DMS79 treated with DMSO at 0.1 percent for 48 hours (cell line): Measurements from ENCODE around the gene SQSTM1.

Source experiments
- DNase-seq: peaks from one replicate; lab custom pipeline; 2025; lab: John Stamatoyannopoulos, UW

SQSTM1 gene

GRCh38 chr5:179874136-179874535, 53.4 kb downstream of the SQSTM1 start:
- DNase-seq: no peak

GRCh38 chr5:179874536-179875292, 54.0 kb downstream of the SQSTM1 start:
- no peak for DNase-seq

DNA sequence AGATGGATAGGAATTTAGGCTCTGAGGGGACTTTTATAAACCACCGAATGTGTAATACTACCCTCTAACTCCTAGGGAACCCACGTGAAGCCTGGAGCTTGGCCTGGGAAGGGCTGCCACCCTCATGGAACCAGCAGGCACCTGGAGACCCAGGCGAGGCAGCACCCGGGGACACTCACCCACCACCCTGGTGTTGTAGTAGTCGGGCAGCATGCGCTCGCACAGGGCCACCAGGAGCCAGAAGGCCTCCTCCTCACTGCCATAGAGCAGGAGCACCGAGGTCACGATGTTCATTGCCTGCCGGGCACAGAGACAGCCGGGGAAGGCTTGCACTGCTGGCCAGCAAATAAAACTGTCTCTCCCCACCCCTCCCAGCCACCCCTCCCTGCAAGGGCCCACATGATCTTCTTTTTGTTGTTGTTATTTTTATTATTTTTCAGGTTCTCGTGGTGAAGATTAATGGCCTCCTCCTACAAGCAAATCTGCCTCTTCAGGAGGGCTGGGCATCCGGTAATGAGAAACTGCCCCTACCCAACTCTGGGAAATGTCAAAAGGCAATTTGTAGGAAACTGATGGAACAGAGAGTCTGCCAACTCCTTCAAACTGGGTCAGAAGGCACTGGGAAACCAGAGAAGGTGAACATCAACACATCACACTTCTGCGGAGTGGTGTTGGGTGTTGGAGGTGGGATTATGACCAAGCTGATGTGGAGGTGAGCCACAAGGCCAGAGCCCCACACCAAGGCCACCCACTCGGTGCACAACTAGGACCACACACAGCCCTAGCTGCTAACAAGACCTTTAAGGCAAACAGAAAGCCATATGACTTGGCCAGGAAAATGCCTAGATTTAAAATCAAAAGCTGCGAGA, 55.3 kb downstream of the SQSTM1 start:
- no peak for DNase-seq

GRCh38 chr5:179876610-179876952, 55.9 kb downstream of the SQSTM1 start:
- DNase-seq: no peak

DNA sequence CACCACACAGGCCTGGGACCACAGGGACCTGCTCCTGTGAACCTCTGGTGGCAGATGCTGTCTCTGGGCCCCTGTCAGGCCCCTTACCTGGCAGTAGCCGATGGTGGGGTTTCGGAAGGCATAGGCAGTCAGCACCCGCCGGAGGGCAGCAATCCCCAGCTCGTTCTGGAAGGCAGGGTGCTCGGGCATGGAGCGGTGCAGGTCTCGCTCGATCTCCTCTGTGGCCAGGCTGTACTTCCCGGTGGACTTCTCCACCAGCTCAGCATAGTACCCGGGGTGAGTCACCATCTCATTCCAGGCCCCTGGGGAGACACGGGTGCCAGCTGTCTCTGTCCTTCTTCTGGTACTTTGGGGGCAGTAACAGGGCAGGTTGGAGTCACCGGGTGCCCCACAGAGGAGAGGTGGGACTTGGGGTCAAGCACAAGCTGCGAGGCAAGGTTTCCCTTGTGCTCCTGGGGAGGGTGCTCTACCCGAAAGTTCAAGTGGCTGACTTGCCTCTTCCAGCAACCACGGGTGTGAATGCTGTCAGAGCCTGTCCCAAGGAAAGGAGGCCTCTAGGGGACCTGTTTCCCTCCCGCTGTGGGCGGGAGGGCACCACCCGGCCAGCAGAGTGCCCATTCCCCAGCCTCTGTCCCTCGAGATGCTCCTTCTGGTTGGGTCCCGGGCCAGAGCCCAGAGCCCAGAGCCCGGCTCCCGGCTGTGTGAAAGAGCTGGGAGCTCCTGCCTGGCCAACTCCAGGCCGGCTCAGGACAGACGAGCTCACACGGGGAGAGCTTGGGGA, 57.7 kb downstream of the SQSTM1 start:
- DNase-seq: no peak

GRCh38 chr5:179879003-179879689, 58.4 kb downstream of the SQSTM1 start:
- no peak for DNase-seq

GRCh38 chr5:179879690-179880010, 58.9 kb downstream of the SQSTM1 start:
- no peak for DNase-seq

DNA sequence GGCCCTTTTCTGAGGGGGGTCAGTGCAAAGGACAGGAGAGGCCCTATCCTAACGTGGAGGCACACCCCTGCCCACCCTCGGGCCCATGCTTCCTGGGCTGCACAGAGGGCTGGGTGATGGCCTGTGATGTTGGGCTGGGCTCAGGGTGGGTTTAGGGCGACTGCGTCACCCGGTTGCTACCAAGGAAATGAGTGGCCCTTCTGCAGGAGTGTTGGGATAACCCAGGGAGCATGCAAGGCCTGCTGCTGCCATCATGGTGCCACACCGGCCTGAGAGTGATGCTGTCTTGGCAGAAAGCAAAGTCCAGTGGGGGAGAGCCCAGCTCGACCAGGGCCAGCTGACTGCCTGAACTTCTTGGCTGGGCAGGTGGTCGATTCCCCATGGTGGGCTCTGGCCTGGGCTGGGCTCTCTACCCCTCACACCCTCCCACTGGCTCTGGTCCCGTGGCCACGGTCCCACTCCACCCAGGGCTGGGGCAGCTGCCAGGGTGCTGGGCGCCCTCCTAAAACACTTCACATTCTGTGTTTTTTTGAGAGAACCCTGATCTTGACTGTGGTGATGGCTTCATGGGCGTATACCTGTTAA, 59.5 kb downstream of the SQSTM1 start:
- DNase-seq: no peak

GRCh38 chr5:179880848-179881590, 60.3 kb downstream of the SQSTM1 start:
- no peak for DNase-seq

DNA sequence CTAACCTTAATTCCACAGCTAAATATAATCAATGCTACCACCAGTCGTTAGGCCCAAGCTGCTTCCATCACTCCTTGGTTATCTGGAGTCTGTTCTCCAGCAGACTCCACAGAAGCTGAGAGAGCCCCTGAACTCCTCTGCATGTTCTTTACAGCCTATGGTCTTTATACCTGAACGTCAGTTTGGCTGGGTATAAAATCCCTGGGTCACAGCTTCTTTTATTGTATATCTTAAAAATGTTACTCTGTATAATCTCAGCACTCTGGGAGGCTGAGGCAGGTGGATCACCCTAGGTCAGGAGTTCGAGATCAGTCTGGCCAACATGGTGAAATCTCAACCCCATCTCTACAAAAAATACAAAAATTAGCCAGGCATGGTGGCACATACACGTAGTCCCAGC, 61.6 kb downstream of the SQSTM1 start:
- no peak for DNase-seq

- no peak for DNase-seq
Measured at GRCh38 chr5:179883163-179883562, 62.5 kb downstream of the SQSTM1 start.

GRCh38 chr5:179885491-179886090, 64.9 kb downstream of the SQSTM1 start:
- no peak for DNase-seq

GRCh38 chr5:179886190-179886911, 65.6 kb downstream of the SQSTM1 start:
- DNase-seq: no peak

GRCh38 chr5:179887095-179887494, 66.4 kb downstream of the SQSTM1 start:
- DNase-seq: no peak
